ENCODE measurements around the gene CHST14.

CHST14 gene

GRCh38 chr15:40474581-40474980 is 3.8 kb downstream of the CHST14 start:
- no peak for TF ChIP-seq CTCF (IDR thresholded peaks at IDR 0.05; ENCODE audit: unreplicated experiment in 3 of 3)
- Mint-ChIP-seq H3K4me1 (peaks cover 22% of the 10 kb centered on the region), H3K27ac (no peak overlapping the region), H3K36me3 (ENCODE audit: low read depth) (no peaks in the 10 kb centered on the region), H3K9me3 (no peaks in the 10 kb centered on the region), H3K27me3 (ENCODE audit: low read depth) (no peaks in the 10 kb centered on the region), H3K4me3 (peak overlapping the region in 2 of 3 experiments; percentile 22 to 50)

DNA sequence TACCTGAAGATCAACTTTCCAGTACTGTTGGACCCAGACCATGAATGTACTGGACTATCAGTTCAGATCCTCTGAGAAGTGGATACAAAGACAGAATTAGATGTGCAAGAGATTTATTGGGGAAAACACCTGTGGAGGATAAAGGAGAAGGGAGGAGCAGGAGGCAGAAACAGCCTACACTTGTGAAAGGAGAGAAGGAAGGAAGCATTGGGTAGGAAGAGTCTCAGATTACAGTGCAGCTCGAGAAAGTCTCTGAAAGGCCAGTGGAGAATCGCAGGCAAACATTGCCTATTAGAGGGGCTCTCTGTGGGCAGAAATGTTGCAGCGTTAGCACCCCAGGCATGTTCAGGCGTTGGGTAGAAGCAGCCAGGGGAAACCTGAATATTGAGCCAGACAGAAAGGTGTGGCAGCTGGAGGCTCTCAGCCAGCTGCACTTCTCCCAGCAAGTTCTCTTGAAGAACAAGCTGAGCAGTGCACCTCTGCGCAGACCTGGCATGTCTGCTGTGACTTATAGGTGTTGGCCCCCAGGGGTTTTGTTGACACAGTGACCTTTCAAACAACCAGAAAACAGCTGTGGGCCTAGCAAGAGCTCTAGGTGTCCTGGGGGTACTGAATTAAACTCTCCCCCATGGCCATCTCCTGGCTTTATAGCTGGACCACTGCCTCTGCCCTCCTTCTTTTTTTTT is 7.0 kb downstream of the CHST14 start:
- Mint-ChIP-seq H3K36me3 (ENCODE audit: low read depth) (no peaks in the 10 kb centered on the region), H3K27ac (peak overlapping the region in 1 of 3 experiments; percentile 1), H3K4me3 (no peak overlapping the region), H3K9me3 (no peaks in the 10 kb centered on the region), H3K4me1 (peaks cover 29% of the 10 kb centered on the region), H3K27me3 (ENCODE audit: low read depth) (peaks cover 12% of the 10 kb centered on the region)
- TF ChIP-seq CTCF (IDR thresholded peaks at IDR 0.05; ENCODE audit: unreplicated experiment in 3 of 3), result no peak

DNA sequence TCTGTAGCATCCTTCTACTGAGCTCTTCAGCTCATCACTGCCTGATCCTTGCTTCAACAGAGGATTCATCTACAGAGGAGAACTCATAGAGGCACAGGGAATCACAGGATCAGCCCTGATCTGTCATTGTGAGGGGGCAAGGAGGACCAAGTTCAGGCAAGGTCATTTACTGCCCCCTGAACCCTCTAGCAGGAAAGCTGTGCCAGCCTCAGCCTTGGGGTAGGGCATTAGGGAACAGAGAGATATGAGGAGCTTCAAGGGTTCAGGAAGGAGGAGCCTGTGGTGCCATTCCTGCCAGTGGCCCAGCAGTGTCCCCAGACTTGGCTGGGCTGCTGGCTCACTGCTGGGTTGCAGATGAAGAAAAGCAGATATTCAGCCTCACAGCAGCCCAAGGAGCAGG is 8.2 kb downstream of the CHST14 start:
- Mint-ChIP-seq H3K9me3 (no peaks in the 10 kb centered on the region), H3K4me3 (no peak overlapping the region), H3K27ac (no peak overlapping the region), H3K27me3 (ENCODE audit: low read depth) (peaks cover 12% of the 10 kb centered on the region), H3K36me3 (ENCODE audit: low read depth) (no peaks in the 10 kb centered on the region), H3K4me1 (peaks cover 29% of the 10 kb centered on the region)
- TF ChIP-seq CTCF (IDR thresholded peaks at IDR 0.05; ENCODE audit: unreplicated experiment in 3 of 3), result no peak

DNA sequence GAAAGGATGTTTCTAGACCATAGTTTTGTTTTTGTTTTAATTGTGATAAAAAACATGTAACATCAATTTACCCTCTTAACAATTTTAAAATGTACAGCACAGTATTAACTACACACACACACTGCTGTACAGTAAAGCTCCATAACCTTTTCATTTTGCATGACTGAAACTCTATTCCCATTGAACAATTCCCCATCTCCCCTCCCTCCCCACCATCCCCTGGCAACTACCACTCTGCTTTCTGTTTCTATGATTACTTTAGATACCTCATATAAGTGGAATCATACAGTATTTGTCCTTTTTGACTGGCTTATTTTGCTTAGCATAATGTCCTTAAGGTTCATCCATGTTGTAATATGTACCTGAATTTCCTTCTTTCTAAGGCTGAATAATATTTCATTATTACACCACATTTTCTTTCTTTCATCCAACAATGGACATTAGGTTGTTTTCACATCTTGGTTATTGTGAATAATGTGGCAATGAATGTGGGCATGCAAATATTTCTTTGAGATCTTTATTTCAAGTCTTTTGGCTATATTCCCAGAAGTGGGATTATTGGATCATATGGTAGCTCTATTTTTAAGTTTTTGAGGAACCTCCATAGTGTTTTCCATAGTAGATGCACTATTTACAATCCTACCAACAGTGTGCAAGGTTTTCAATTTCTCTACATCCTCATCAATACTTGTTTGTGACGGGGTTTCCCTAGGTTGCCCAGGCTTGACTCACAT is 10.7 kb downstream of the CHST14 start:
- no peak for TF ChIP-seq CTCF (IDR thresholded peaks at IDR 0.05; ENCODE audit: unreplicated experiment in 3 of 3)
- peaks cover 29% of the 10 kb centered on the region for H3K4me1 Mint-ChIP-seq
- no peak overlapping the region for H3K27ac Mint-ChIP-seq
- peaks cover 12% of the 10 kb centered on the region for H3K27me3 Mint-ChIP-seq (ENCODE audit: low read depth)
- H3K36me3 Mint-ChIP-seq (ENCODE audit: low read depth), result no peaks in the 10 kb centered on the region
- H3K9me3 Mint-ChIP-seq, result no peaks in the 10 kb centered on the region
- H3K4me3 Mint-ChIP-seq, result no peak overlapping the region

- H3K36me3 Mint-ChIP-seq (ENCODE audit: low read depth), result no peaks in the 10 kb centered on the region
- peaks cover 12% of the 10 kb centered on the region for H3K27me3 Mint-ChIP-seq (ENCODE audit: low read depth)
- H3K27ac Mint-ChIP-seq, result no peak overlapping the region
- H3K9me3 Mint-ChIP-seq, result no peaks in the 10 kb centered on the region
- TF ChIP-seq CTCF (IDR thresholded peaks at IDR 0.05; ENCODE audit: unreplicated experiment in 3 of 3), result no peak
- H3K4me3 Mint-ChIP-seq, result no peak overlapping the region
- peaks cover 18% of the 10 kb centered on the region for H3K4me1 Mint-ChIP-seq
Measured at GRCh38 chr15:40483919-40484318, 13.1 kb downstream of the CHST14 start.

Data from nephron (organoid).